Endodermal cell (in vitro differentiated cells): ENCODE results near the gene CCDC27. TPM values are rescaled to one million over a fixed set of nuclear protein-coding genes. Genes with fewer than 3 reads are reported as not detected.

Experiments used
- DNase-seq: peaks from one replicate; pipeline ENCODE4 v3.0.0-alpha.2; 2017
- H3K27ac ChIP-seq: 2 replicates; pipeline ENCODE4 v1.5.1; 2013; ENCODE audit warnings: mild to moderate bottlenecking, low read depth, low read length, moderate library complexity
- H3K27me3 ChIP-seq: 2 replicates; pipeline ENCODE4 v1.6.1; 2013; ENCODE audit warnings: mild to moderate bottlenecking, low read length, moderate library complexity; ENCODE audit not compliant: insufficient read depth, control insufficient read depth, poor library complexity, severe bottlenecking
- H3K36me3 ChIP-seq: 2 replicates; pipeline ENCODE4 v1.7.0; 2013; ENCODE audit warnings: mild to moderate bottlenecking, low read length, moderate library complexity; ENCODE audit not compliant: control insufficient read depth, insufficient read depth
- H3K4me1 ChIP-seq: one replicate; pipeline ENCODE4 v1.7.0; 2013; ENCODE audit warnings: low read length; ENCODE audit not compliant: control insufficient read depth, insufficient read depth
- H3K4me3 ChIP-seq: 2 replicates; pipeline ENCODE4 v1.5.1; 2013; ENCODE audit warnings: mild to moderate bottlenecking, low read length, moderate library complexity
- H3K9ac ChIP-seq: 2 replicates; pipeline ENCODE4 v1.6.1; 2013; ENCODE audit warnings: mild to moderate bottlenecking, low read length, moderate library complexity; ENCODE audit not compliant: poor library complexity, severe bottlenecking; ENCODE audit errors: extremely low read depth
- H3K9me3 ChIP-seq: 2 replicates; pipeline ENCODE4 v1.6.1; 2013; ENCODE audit warnings: mild to moderate bottlenecking, low read length, moderate library complexity; ENCODE audit not compliant: control insufficient read depth
- H3K27ac Mint-ChIP-seq: 2 replicates; pipeline ENCODE4 v1.8.0; 2020; ENCODE audit warnings: mixed read lengths
- H3K27me3 Mint-ChIP-seq: 2 replicates; pipeline ENCODE4 v1.8.0; 2021; ENCODE audit warnings: mild to moderate bottlenecking, mixed read lengths; ENCODE audit not compliant: insufficient read depth
- H3K36me3 Mint-ChIP-seq: 2 replicates; pipeline ENCODE4 v1.8.0; 2020; ENCODE audit warnings: low read depth, mixed read lengths
- H3K4me1 Mint-ChIP-seq: 2 replicates; pipeline ENCODE4 v1.8.0; 2020; ENCODE audit warnings: mixed read lengths
- H3K4me3 Mint-ChIP-seq: 2 replicates; pipeline ENCODE4 v1.8.0; 2020; ENCODE audit warnings: mild to moderate bottlenecking, moderate library complexity, mixed read lengths
- H3K9me3 Mint-ChIP-seq: 2 replicates; pipeline ENCODE4 v1.8.0; 2020; ENCODE audit warnings: mild to moderate bottlenecking, mixed read lengths
- CTCF ChIP-seq: fragments of 200-600 bp; sonication (generic); conservative IDR thresholded peaks from 2 replicates; pipeline ENCODE4 v1.5.0; 2021; ENCODE audit warnings: antibody characterized with exemption, mild to moderate bottlenecking
- WGBS, 2 experiments: methylation state at CpG; one replicate each; pipeline versions ENCODE4 v1.1.5 to v1.1.7; 2013; ENCODE audit warnings: missing lambda C conversion rate in 2 of 2, mixed read lengths in 1 of 2; ENCODE audit not compliant: insufficient coverage in 1 of 2, insufficient read length in 1 of 2; 5-methylcytosine and 5-hydroxymethylcytosine counted together
- total RNA-seq, 2 donors: library from RNA; stranded (reverse); fragmentation: NEBNext Ultra II Directional in 1 of 2; extraction: Animal tissue kit (Norgen Biotek cat#: 25700) in 1 of 2; gene quantifications; 2 replicates in 1 of 2; 3 replicates in 1 of 2; pipeline ENCODE4 v1.2.1, GENCODE V29; 2021

The CCDC27 gene
- total RNA-seq, 2 donors from 2014 or later, result not detected

DNA sequence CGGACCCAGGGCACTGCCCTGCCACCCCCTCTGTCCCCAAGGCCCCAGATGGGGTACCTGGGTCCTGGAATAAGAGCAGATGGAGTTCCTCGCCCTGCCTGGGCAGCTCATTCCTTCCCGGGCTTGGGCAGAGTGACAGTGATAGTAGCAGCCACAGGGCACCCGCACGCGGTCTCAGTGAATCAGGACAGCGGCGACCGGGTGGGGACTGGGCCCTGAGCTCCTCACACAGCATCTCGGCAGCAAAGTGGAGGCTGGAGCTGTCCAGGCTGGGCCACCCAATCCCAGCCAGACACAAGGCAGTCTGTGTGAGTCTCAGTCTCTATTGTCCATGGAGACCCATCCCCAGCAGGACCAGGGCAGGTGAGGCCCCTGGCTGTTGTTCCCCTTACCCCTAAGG is 37.4 kb upstream of the CCDC27 start:
- H3K9me3 ChIP-seq, result no peaks in the 10 kb centered on the region
- no peaks in the 10 kb centered on the region for H3K27me3 ChIP-seq
- no peak overlapping the region for H3K9ac ChIP-seq
- WGBS, 2 experiments, result 82 to 88% methylated on average over 9 to 10 of the region's 10 CpGs
- Mint-ChIP-seq H3K9me3 (no peaks in the 10 kb centered on the region), H3K36me3 (no peaks in the 10 kb centered on the region), H3K4me1 (no peaks in the 10 kb centered on the region), H3K4me3 (no peak overlapping the region), H3K27ac (no peak overlapping the region), H3K27me3 (peaks cover 2% of the 10 kb centered on the region)
- DNase-seq, result no peak
- H3K4me1 ChIP-seq, result no peaks in the 10 kb centered on the region
- no peak overlapping the region for H3K27ac ChIP-seq
- no peak overlapping the region for H3K4me3 ChIP-seq
- no peak for TF ChIP-seq CTCF
- no peaks in the 10 kb centered on the region for H3K36me3 ChIP-seq

DNA sequence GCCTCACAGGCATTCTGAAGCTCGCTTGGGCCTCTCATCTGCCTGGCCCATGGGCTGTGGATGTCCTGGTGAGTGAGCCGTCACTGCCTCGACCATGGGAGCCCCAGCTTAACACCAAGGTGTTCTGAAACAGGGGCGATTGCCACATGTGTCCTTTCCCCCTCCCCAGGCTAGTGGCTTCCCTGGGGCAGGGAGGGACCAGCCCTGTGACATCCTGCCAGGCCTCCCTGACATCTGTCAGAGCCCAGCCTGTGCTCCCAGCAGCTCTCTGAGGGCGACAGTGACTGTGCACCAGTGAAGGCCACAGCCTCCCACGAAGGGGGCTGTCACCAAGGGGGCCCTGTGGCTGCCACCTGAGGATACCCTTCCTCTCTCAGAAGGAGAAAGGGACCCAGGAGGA is 35.9 kb upstream of the CCDC27 start:
- no peak for DNase-seq
- Mint-ChIP-seq H3K4me3 (no peak overlapping the region), H3K36me3 (no peaks in the 10 kb centered on the region), H3K4me1 (no peaks in the 10 kb centered on the region), H3K9me3 (no peaks in the 10 kb centered on the region), H3K27me3 (peaks cover under 1% of the 10 kb centered on the region), H3K27ac (no peak overlapping the region)
- H3K27me3 ChIP-seq, result no peaks in the 10 kb centered on the region
- no peak overlapping the region for H3K9ac ChIP-seq
- H3K36me3 ChIP-seq, result no peaks in the 10 kb centered on the region
- no peaks in the 10 kb centered on the region for H3K9me3 ChIP-seq
- H3K4me1 ChIP-seq, result no peaks in the 10 kb centered on the region
- no peak overlapping the region for H3K27ac ChIP-seq
- 85 to 92% methylated on average over 2 to 6 of the region's 6 CpGs for WGBS, 2 experiments
- no peak for TF ChIP-seq CTCF
- no peak overlapping the region for H3K4me3 ChIP-seq

DNA sequence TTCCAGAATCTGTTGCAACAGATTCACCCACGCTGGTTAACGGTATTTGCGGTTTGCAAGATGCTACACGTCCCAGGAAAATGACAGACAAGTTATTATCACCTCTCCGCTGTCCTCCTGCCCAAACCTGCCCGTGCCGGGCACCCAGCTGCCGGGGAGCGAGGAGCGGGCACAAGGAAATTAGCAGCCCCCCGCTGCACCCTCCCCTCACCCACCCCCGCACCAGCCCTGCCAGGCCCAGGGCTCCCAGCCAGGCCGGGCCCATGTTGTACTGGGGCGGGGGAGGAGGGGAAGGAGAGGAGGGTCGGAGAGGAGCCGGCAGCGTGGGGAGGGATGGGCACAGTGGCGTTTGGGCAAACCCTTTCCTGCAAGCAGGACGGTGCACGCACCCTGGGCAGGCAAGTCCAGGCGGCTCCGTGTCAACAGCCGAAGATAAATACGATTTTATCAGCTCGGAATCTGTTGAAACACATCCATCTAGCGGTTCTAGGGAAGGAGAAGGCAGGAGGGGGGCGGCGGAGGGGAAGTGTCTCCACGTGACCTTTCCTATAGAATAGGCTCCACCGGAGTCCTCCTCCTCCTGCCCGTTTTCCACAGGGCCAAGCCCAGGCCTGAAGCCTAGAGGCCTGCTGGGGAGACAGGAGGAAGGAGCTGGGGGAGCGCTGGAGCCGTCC is 35.1 kb upstream of the CCDC27 start:
- H3K4me3 Mint-ChIP-seq, result no peak overlapping the region
- no peak for TF ChIP-seq CTCF
- H3K9ac ChIP-seq, result no peak overlapping the region

More for the DNA sequence above, 35.1 kb upstream of the CCDC27 start:
- Histone ChIP-seq H3K27me3 (no peaks in the 10 kb centered on the region), H3K27ac (no peak overlapping the region), H3K4me3 (no peak overlapping the region), H3K36me3 (no peaks in the 10 kb centered on the region), H3K9me3 (no peaks in the 10 kb centered on the region), H3K4me1 (no peaks in the 10 kb centered on the region)
- Mint-ChIP-seq H3K9me3 (no peaks in the 10 kb centered on the region), H3K27ac (no peak overlapping the region), H3K4me1 (no peaks in the 10 kb centered on the region), H3K27me3 (peaks cover 4% of the 10 kb centered on the region), H3K36me3 (no peaks in the 10 kb centered on the region)
- 74 to 77% methylated on average over 14 to 33 of the region's 33 CpGs for WGBS, 2 experiments
- DNase-seq, result no peak
